Activated CD8-positive, alpha-beta memory T cell treated with anti-CD3 and anti-CD28 coated beads, Interleukin-2, amount 50 U/mL, for 24 hours (primary cell): Measurements from ENCODE around the gene ZNF629.

Source experiments
- DNase-seq: peaks from one replicate; pipeline ENCODE4 v3.0.0-alpha.2; 2020; ENCODE audit errors: extremely low read depth

ZNF629 gene

DNA sequence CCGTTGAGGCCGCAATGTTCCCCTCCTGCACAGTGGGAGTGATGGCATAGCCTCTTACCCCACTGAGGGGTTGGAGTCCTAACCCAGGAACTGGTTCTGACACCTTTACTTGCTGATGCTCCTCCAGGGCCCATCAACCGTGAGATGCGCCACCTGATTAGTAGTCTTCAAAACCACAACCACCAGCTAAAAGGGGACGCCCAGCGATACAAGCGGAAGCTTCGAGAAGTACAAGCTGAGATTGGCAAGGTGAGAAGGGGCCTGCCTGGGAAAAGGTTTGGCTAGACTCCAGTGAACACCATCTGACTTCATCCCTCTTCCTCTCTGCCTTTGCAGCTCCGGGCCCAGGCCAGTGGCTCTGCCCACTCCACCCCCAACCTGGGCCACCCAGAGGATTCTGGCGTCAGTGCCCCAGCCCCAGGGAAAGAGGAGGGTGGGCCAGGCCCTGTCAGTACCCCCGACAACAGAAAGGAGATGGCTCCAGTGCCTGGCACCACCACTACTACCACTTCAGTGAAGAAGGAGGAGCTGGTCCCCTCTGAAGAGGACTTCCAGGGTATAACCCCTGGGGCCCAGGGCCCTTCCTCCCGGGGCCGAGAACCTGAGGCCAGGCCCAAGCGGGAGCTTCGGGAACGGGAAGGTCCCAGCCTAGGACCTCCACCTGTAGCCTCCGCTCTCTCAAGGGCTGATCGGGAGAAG lies 19.1 kb downstream of the ZNF629 start:
- DNase-seq: no peak

DNA sequence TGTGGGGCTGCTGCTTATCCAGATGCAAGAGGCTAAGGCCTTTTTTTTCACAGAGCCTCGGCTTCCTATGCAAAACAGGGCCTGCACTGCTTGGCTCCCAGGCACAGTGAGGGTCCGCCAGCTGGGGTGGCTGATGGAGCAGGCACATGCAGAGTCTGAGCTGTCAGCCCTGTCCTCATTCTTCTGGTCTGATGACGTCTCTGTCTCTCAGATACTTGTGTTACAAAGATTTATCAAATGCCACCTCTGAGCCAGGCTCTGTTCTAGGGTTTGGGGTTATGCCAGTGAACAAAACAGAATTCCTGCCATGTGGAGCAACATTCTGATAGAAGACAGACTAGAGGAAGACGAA lies 20.1 kb downstream of the ZNF629 start:
- DNase-seq: no peak

DNA sequence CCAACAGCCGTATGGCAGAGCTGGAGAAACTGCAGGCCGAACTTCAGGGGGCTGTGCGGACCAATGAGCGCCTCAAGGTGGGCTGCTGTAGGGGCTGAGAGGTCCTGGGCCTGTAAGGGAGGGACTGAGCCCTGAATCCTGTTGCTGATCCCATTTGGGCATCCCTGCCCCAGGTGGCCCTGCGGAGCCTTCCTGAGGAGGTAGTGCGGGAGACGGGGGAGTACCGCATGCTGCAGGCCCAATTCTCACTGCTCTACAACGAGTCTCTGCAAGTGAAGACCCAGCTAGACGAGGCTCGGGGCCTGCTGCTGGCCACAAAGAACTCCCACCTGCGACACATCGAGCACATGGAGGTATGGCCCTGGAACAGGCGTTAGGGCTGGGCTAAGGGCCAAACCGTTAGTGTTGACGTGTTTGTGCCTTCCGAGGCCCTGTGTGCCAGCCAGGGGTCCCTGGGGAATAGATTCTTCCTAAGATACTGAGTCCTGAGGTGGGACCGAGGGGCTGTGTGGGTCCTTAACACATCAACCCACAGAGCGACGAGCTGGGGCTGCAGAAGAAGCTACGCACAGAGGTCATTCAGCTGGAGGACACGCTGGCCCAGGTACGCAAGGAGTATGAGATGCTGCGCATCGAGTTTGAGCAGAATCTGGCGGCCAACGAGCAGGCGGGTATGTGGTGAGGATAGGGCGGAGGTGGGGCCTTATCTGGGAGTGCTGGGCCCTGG lies 20.6 kb downstream of the ZNF629 start:
- no peak for DNase-seq

DNA sequence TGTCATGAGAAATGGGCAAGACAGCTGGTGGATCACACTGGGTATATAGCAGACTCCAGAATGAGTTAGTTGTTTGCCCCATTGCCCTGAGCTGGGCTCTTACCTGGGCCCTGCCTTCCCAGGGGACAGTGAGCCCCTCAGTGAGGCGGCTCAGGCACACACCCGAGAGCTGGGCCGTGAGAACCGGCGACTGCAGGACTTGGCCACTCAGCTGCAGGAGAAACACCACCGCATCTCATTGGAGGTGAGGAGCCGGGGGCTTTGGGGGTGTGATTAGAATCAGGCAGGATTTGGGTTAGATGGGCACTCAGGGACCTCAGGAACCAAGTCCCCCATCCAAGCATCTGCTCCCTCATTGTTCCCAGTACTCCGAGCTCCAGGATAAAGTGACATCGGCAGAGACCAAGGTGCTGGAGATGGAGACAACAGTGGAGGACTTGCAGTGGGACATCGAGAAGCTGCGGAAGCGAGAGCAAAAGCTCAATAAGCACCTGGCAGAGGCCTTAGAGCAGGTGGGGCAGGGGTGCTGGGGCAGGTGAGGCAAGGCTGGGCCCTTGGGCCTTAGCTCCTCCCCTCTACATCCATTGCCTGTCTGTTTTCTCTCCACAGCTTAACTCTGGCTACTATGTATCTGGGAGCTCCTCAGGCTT lies 22.1 kb downstream of the ZNF629 start:
- DNase-seq: no peak

DNA sequence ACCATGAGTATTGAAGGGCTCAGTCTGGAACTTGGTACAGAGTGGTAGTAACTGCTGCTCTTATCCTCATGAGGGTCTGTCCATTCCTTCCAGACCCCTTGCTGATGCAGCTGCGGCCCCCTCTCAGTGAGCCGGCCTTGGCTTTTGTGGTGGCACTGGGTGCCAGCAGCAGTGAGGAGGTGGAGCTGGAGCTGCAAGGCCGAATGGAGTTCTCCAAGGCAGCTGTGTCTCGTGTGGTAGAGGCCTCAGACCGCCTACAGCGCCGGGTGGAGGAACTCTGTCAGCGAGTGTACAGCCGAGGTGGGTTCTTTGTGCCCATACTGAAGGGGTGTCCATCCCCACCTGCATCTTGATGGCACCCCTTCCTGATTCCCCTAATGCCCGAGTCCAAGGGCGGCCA lies 22.9 kb downstream of the ZNF629 start:
- DNase-seq: no peak

DNA sequence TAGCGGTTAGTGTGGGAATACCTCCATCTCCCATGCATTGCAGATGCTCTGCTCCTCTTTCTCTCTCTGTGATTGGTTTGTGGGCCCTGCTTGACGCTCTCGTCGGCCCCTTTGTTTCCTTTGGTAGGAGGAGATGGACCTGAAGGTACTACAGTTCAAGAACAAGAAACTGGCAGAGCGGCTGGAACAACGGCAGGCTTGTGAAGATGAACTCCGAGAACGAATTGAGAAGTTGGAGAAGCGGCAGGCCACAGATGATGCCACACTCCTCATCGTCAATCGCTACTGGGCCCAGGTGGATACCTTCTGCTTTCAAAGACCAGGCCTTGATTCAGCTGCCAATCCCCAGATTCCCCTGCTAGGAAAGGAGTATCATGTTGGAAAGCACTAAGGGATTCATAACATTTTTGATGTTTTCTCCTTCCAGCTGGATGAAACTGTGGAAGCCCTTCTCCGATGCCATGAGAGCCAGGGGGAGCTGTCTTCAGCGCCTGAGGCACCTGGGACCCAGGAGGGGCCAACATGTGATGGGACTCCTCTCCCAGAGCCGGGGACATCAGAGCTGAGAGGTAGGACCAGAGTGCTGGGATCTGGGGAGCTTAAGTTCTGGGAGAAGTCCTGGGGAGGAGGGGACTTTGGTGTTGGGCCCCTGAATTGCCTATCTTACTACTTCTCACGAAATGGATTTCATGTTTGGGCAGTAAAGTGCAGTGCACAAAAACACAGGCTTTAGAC lies 23.8 kb downstream of the ZNF629 start:
- no peak for DNase-seq

DNA sequence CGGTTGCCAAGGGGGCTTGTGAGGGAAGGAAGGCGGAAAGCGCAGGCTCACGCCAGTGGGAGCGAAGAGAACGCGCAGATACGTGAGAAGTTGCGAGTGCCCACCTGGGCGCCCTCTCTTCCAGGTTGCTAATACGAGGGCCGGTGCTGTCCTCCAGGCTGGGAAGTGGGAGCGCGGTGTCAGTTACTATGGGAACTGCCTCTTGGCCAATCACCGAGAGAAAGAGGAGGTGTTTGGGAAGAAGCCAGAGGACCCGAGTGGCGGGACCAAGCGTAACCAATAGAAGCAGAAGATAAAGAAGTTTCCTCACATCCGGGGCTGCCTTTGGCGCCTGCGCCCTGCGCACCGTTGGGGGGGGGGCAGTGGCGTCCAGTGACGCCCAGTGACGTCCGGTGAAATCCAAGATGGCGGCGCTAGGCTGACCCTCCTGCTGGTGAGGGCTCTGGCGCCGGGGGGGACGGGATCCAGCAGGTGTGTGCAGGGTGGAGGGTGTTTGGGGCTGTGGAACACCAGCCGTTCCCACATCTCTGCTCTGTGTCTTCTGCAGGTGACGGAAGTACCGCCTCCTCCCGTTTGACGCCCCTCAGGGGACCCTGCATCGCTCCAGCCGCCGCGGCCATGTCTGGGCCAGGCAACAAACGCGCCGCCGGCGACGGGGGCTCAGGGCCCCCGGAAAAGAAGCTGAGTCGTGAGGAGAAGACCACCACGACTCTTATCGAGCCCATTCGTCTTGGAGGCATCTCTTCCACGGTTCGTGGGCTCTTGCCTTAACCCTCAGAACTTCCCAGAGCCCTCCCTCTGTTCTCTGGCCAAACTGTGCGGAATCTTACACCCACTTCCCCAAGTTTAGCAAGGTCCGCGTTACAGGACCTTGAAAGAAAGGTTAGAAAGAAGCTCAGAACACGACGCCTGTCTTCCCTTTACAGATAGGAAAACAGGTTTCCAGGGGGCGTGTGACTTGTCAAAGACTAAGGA lies 24.8 kb downstream of the ZNF629 start, which contains the start of the genes CFAP119 and RNF40:
CFAP119 (minus strand) TSS at position 135 of the 975 bp plus-strand sequence. CDS start 314 bp downstream, outside the sequence.
RNF40 (plus strand) TSS at position 395 of the 975 bp plus-strand sequence; CDS start at position 619, 224 bp downstream.
- DNase-seq: peak; percentile 86

DNA sequence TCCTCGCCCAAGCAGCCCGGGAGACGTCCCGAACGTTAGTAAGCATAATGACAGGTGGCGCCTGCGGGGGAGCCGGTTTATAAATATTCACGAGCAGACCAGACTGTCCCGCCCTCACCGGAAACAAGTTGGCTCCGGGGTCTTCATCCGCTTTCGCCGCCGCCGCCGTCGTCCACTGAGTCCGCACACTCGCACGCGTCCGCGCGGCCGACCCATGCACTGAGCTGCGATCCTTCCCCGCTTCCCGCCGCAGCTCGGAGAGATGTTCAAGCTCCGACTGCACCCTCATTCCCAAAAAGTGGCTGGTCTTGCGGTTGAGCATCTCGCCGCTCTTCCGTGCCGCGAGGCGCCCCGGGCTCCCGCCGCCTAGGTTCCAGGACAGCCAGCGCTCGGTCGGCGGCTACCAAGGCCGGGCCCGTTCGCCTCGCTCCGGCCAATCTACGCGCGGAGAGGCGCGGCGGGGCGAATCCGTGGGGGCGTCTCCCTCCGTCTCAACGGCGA lies 25.5 kb downstream of the ZNF629 start:
- peak; percentile 29 for DNase-seq

DNA sequence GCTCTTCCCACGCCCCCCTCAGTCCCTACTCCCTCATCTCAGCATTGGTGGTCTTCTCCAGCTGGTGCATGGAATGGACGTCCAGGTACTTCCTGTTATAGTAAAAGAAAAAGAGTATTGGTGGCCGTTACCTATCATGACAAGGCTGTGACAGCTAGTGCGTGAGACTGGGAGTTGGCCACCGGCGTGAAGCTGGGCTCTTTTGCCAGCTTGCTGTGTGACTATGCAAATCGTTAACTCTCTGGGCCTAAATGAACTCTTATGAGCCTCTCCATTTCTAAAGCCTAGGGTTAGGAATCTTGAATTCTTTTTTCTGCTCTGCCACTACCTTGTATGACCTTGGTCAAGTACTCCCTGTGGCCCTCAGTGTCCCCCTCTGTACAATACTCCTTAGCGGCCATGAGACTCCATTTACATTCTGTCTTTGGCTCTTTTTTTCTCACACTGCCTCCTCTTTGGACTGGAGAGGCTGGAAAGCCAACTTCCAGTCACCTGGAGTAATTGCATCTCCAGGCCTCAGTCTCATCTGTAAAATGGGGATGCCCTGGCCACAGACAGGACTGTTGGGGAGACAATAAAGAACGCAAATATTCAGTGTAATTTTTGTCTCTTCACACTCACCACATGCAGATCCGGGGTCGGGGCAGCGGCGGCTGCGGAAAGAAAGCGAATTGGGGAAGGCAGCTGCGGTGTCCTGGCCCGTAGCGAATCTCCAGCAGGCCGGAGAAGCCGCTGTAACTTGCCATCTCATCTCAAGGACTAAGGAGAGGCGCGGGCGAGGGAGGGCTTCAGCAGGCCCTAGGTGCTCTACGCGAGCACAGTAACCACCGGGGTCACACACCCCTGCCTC lies 26.2 kb downstream of the ZNF629 start:
- DNase-seq: no peak

DNA sequence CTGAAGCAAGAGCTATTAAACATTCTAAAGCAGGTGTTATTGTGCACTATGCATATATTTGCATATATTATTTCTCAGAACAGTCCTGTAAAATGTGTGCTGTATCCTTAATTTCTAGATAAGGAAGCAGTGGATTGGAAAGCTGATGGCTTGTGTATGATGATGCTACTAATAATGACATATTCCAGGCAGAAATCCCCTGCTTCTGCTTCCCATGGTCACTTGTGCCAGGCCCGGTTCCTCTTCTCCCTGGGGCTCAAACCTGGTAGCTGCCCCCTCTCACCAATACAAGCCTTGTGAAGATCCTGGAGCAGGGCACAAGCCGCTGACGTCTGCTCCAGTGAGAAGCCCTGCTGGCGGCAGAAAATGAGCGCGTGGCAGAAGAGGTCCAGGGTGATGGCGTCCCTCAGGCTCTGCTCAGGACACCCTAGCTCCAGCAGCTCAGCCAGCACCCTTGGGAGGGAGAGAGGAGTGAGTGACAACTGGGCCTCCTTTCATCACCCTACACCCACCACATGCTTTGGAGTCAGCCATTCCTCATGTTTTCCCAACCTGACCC lies 26.9 kb downstream of the ZNF629 start:
- no peak for DNase-seq

DNA sequence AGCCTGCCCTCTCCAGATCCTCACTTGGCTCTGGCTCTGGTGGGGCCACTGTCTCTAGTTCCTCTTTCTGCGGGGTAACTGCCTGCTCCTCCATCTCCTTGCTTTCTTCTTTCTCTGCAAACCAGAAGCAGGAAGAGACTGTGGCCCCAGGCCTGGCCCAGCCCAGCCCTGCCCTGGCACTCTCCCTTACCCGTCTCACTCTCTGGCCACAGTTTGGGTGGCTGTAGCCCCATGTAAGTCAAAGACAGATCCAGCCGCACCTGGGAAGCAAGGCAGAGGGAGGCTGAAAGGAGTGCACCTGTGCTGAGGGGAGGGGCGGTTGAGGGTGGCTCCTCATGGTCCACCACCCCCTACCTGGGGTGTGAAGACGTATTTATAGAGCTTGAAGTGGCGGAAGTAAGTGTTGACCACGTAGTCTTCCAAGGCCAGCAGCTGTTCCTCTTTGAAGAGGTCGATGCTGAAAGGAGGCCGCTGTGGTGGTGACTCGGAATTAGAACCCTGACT lies 28.0 kb downstream of the ZNF629 start:
- no peak for DNase-seq

DNA sequence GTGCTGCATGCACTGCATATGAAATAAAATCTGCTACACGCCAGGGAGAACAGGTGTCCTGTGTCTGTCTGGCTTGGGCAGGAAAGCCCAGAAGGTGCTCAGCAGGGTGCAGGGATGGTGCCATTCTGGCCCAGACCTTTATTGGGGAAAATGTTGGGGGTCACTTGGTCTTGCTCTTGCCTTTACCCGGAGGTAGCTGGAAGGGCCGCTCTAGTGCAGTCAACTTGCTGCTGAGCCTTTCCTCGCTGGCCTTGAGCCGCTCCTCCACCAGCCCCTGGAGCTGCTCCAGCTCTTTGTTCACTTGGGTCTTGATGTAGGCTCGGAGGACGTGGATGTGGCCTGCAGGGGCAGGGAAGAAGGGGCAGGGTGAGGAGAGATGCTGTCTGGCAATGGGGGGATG lies 29.7 kb downstream of the ZNF629 start:
- DNase-seq: no peak

DNA sequence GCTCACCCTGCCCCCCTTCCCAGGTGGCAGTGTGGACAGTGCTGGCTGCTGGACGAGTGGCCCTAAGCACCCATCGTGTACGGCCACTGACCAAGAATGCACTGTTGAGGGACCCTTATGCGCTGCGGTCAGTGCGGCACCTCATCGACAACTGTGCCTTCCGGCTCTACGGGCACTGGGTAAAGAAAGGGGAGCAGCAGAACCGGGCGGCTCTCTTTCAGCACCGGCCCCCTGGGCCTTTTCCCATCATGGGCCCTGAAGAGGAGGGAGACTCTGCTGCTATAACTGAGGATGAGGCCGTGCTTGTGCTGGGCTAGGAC lies 30.3 kb downstream of the ZNF629 start:
- no peak for DNase-seq

DNA sequence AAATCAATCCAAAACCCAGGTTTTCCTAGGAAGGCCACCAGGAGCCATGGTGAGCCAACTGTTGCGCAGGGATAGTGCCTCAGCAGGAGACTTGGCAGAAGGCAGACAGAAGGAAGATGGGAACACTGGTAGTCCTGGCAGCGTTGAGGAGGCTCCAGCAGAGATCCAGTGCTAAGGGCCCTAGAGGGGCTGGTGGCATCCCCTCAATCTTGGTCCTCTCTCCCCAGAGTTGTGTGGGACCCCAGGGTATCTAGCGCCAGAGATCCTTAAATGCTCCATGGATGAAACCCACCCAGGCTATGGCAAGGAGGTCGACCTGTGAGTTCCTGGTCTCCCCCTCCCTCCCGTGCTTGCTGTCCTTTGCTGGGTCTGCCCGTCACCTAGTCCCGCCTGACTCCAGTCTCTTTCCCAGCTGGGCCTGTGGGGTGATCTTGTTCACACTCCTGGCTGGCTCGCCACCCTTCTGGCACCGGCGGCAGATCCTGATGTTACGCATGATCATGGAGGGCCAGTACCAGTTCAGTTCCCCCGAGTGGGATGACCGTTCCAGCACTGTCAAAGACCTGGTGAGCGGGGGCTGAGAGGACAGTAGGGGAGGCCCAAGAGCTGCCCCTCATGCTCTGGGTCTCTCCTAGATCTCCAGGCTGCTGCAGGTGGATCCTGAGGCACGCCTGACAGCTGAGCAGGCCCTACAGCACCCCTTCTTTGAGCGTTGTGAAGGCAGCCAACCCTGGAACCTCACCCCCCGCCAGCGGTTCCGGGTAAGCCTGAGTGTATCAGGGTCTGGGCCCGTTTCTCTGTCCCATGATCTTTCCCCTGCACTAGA lies 30.8 kb downstream of the ZNF629 start:
- DNase-seq: no peak

DNA sequence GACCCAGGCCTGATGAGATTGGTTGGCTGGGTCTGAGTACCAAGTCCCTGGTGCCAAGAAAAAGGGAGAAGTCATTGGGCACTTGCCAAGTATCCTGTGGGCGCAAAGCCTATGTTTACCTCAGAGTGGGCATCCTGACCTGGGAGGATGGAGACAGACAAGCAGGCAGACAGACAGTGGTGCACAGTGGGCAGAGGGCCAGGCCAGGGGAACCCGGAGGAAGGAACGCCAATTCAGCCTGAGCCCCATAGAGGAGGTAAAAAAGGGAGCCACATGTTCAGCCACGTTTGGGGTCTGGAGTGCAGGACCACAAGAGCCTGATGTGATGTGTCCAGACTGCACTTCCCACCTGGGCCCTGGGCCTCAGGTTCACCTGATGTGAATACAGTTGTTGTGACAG lies 33.4 kb downstream of the ZNF629 start:
- DNase-seq: no peak

DNA sequence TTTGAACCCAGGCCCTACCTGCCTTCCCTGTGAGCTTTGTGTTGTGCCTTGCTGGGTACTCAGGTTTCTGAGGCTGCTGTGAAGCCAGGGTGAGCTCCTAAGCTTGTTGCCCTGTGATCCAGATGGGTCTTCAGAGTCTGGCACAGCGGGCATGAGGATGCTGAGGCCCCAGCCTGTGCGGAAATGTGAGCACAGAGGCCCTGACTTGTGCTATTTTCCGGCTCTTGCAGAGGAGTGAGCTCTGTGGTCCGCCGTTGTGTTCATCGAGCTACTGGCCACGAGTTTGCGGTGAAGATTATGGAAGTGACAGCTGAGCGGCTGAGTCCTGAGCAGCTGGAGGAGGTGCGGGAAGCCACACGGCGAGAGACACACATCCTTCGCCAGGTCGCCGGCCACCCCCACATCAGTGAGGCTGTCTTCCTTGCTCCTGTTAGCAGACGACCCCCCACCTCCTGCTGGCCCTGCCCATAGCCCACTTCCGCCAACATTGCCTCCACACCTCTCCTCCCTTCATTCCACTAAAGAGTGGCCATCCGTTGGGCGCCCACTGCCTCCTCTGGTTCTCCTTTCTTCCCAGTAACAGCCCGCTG lies 36.0 kb downstream of the ZNF629 start:
- DNase-seq: no peak

DNA sequence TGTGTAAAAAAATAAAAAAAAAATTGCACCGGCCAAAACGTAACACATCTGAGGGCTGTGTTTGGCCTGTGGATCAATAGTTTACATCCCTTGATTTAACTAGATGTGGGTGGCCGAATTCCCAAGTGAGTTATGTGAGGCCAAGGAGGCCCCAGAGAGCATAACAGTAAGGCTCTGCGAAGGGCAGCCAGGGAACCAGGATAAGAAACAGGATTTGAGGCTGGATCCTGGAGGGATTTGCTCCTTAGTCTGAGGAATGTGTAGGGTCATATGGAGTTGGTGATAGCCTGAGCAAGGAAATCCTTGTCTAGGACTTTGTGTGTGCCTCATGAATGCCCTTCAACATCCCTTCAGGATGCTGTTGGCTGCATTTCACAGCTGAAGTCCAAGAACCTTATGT lies 36.8 kb downstream of the ZNF629 start:
- DNase-seq: no peak
